ENCODE measurements around the gene PTPRU.
"Not testable (repeated sequence)": the region's sequence is repeated elsewhere in the genome, so short reads cannot be mapped to it uniquely, and the experiment has no call there.

The PTPRU gene

GRCh38 chr1:29222686-29223085, 13.6 kb upstream of the PTPRU start:
- no peak for DNase-seq

- DNase-seq, result no peak
These were observed 12.8 kb upstream of the PTPRU start for GRCh38 chr1:29223521-29223920.

GRCh38 chr1:29224356-29224837, 11.9 kb upstream of the PTPRU start:
- no peak for DNase-seq

GRCh38 chr1:29225361-29225760, 11.0 kb upstream of the PTPRU start:
- DNase-seq, result no peak

GRCh38 chr1:29227511-29227910, 8.8 kb upstream of the PTPRU start:
- no peak for DNase-seq

GRCh38 chr1:29230204-29230552, 6.1 kb upstream of the PTPRU start:
- no peak for DNase-seq

- DNase-seq, result peak; percentile 93 to 95
These were observed 5.6 kb upstream of the PTPRU start, which contains the start of gene MECR for GRCh38 chr1:29230553-29231378. TSS of gene MECR (minus strand) at chr1:29230934. CDS start at chr1:29230906, 28 bp downstream.

- DNase-seq, result no peak
These were observed 3.9 kb upstream of the PTPRU start for GRCh38 chr1:29232387-29232786.

GRCh38 chr1:29233693-29234092, 2.6 kb upstream of the PTPRU start:
- no peak for DNase-seq

GRCh38 chr1:29234471-29234870, 1.9 kb upstream of the PTPRU start:
- DNase-seq, result no peak

GRCh38 chr1:29234881-29235280, 1.4 kb upstream of the PTPRU start:
- not testable (repeated sequence) for DNase-seq

GRCh38 chr1:29236712-29237128, 398 bp downstream of the PTPRU start:
- no peak for DNase-seq

- DNase-seq, result peak in 1 of 2 donors; percentile 4
These were observed 953 bp downstream of the PTPRU start for GRCh38 chr1:29237129-29237821.

GRCh38 chr1:29237852-29238619, 1.7 kb downstream of the PTPRU start:
- peak in 1 of 2 donors; percentile 15 for DNase-seq

GRCh38 chr1:29238620-29239002, 2.3 kb downstream of the PTPRU start:
- DNase-seq, result no peak

- no peak for DNase-seq
These were observed 2.8 kb downstream of the PTPRU start for GRCh38 chr1:29239142-29239541.

GRCh38 chr1:29240400-29240837, 4.1 kb downstream of the PTPRU start:
- DNase-seq, result no peak

- DNase-seq, result no peak
These were observed 4.7 kb downstream of the PTPRU start for GRCh38 chr1:29240986-29241385.

- no peak for DNase-seq
These were observed 6.9 kb downstream of the PTPRU start for GRCh38 chr1:29243023-29243870.

GRCh38 chr1:29243871-29244200, 7.5 kb downstream of the PTPRU start:
- DNase-seq, result no peak

- no peak for DNase-seq
These were observed 8.9 kb downstream of the PTPRU start for GRCh38 chr1:29245261-29245660.

GRCh38 chr1:29245876-29246275, 9.6 kb downstream of the PTPRU start:
- DNase-seq, result no peak

All from CD4-positive, alpha-beta T cell treated with Interleukin-1 beta for 1 hour (primary cell).